GM23338 (cell line): ENCODE measurements around the gene WDR75.

Source experiments
- CTCF ChIP-seq, 2 experiments: fragments of 200-600 bp in 1 of 2; sonication (generic) in 1 of 2; conservative IDR thresholded peaks; 2 replicates each; pipeline versions ENCODE4 v1.5.1 to v1.6.1; 2016 to 2017; ENCODE audit warnings: antibody characterized with exemption in 2 of 2, low read depth in 2 of 2, mild to moderate bottlenecking in 2 of 2, moderate library complexity in 1 of 2
- EZH2 ChIP-seq: fragments of 200-600 bp; sonication (generic); IDR thresholded peaks from one replicate; pipeline ENCODE4 v1.8.0; 2017; ENCODE audit warnings: antibody characterized with exemption, mild to moderate bottlenecking, low read depth; ENCODE audit not compliant: unreplicated experiment
- EZH2phosphoT487 ChIP-seq: fragments of 200-600 bp; sonication (generic); IDR thresholded peaks from one replicate; pipeline ENCODE4 v1.8.1; 2018; ENCODE audit warnings: antibody characterized with exemption; ENCODE audit not compliant: unreplicated experiment
- NANOG ChIP-seq: IDR thresholded peaks from 2 replicates; pipeline ENCODE4 v1.6.1; 2016; ENCODE audit warnings: antibody characterized with exemption, borderline replicate concordance
- POLR2AphosphoS5 ChIP-seq: IDR thresholded peaks from 2 replicates; pipeline ENCODE4 v1.6.1; 2016; ENCODE audit warnings: antibody characterized with exemption, low read depth
- ZNF114 ChIP-seq: fragments of 250-450 bp; sonication (Bioruptor Pico); IDR thresholded peaks from 2 replicates; pipeline ENCODE4 v1.5.0; 2020; ENCODE audit warnings: mild to moderate bottlenecking, moderate library complexity
- ZNF331 ChIP-seq: fragments of 250-450 bp; sonication (Bioruptor Pico); IDR thresholded peaks from 2 replicates; pipeline ENCODE4 v1.5.0; 2020; ENCODE audit warnings: low read depth, mild to moderate bottlenecking, moderate library complexity

DNA sequence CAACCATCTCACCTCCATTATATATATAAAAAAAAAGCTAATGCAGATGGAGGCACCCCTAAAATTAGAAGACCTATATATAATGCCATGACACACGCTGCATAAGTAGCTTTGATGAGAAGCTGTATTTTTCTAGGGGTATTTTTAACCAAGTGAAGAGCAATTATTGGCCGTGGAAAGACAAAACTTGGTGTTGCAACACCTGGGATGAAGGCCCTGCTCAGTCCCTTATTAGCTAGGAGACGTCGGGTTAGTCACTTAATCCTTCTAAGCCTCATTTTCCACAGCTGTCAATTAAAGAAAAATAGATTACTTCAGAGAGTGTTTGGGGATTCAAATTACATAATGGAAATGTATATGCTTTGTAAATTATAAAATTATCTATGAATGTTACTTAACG lies 63.0 kb downstream of the WDR75 start:
- TF ChIP-seq CTCF (conservative IDR thresholded peaks at IDR 0.05; ENCODE audit: low read depth in 2 of 2) (no peak), POLR2AphosphoS5 (no peak), EZH2phosphoT487 (no peak), EZH2 (no peak), ZNF331 (CRISPR knock-in tag) (no peak), ZNF114 (CRISPR knock-in tag) (no peak), NANOG (no peak)
